GM12892 (cell line): ENCODE measurements around the gene CCDC167.
A peak's percentile ranks its signal among the peaks of the same experiment; 100 is the strongest.

Experiments
- DNase-seq: peaks from one replicate; pipeline ENCODE4 v3.0.0; 2011; ENCODE audit not compliant: insufficient read length
- FAIRE-seq: peaks from 2 replicates; lab custom pipeline; 2011; peaks lifted over from hg19 to GRCh38; lab: Jason Lieb, UNC
- POLR2A ChIP-seq: IDR thresholded peaks from 2 replicates; pipeline ENCODE4 v1.6.1; 2011; ENCODE audit warnings: low read depth, low read length, control low read depth
- POLR2AphosphoS5 ChIP-seq: IDR thresholded peaks from 2 replicates; pipeline ENCODE4 v1.6.1; 2011; ENCODE audit warnings: low read depth, low read length, control low read depth
- TAF1 ChIP-seq: IDR thresholded peaks from 2 replicates; pipeline ENCODE4 v1.6.1; 2011; ENCODE audit warnings: low read depth, mild to moderate bottlenecking, control low read depth, low read length, borderline replicate concordance

Gene CCDC167

GRCh38 chr6:37489697-37490336 is 9.9 kb downstream of the CCDC167 start:
- no peak for DNase-seq
- no peak for FAIRE-seq
- no peak for TF ChIP-seq POLR2A
- no peak for TF ChIP-seq POLR2AphosphoS5
- no peak for TF ChIP-seq TAF1

GRCh38 chr6:37488476-37488875 is 11.2 kb downstream of the CCDC167 start:
- DNase-seq (no peak), FAIRE-seq (no peak)
- TF ChIP-seq POLR2AphosphoS5 (no peak), POLR2A (no peak), TAF1 (no peak)

- FAIRE-seq, result peak; percentile 27
- TF ChIP-seq POLR2AphosphoS5 (no peak), POLR2A (no peak), TAF1 (no peak)
- DNase-seq, result no peak
Measured at GRCh38 chr6:37487591-37488380, 11.9 kb downstream of the CCDC167 start.

DNA sequence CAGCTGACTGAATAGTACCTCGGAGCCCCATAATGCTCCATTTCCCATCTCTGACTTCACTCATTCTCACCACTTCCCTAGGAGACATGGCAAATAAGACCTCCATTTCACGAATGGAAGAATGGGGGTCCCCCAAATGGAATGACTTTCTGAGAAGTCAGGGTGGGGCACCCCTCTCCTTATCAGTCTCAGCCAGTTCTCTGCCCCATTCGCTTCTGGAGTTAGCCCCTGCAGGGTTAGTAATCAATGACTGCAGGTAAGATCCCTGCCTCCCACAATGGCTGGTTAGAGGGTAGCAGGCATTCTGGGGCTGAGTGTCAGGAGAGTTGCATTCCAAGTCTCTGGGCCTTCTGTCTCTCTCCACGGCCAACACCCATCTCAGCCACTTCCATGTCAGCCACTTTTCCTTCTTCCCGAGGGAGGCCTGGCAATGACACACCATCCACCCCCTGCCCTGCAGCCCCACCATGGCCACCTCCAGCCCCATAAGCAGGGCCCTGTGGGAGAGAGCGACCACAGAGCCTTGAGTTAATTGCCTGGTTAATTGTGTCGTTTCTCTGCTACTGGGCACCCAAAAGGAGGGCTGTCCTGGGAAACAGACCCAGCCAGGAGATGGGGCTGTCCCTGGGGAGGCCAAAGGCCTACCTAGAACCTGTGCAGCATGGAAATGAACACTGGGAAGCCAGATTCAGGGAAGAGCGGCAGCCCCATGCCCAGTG is 13.4 kb downstream of the CCDC167 start:
- DNase-seq, result no peak
- no peak for FAIRE-seq
- TF ChIP-seq POLR2A (no peak), POLR2AphosphoS5 (no peak), TAF1 (no peak)

- TF ChIP-seq POLR2AphosphoS5 (no peak), POLR2A (no peak), TAF1 (no peak)
- DNase-seq (no peak), FAIRE-seq (no peak)
Measured at GRCh38 chr6:37485291-37485702, 14.4 kb downstream of the CCDC167 start.

GRCh38 chr6:37484786-37485170 is 14.9 kb downstream of the CCDC167 start:
- FAIRE-seq, result no peak

DNA sequence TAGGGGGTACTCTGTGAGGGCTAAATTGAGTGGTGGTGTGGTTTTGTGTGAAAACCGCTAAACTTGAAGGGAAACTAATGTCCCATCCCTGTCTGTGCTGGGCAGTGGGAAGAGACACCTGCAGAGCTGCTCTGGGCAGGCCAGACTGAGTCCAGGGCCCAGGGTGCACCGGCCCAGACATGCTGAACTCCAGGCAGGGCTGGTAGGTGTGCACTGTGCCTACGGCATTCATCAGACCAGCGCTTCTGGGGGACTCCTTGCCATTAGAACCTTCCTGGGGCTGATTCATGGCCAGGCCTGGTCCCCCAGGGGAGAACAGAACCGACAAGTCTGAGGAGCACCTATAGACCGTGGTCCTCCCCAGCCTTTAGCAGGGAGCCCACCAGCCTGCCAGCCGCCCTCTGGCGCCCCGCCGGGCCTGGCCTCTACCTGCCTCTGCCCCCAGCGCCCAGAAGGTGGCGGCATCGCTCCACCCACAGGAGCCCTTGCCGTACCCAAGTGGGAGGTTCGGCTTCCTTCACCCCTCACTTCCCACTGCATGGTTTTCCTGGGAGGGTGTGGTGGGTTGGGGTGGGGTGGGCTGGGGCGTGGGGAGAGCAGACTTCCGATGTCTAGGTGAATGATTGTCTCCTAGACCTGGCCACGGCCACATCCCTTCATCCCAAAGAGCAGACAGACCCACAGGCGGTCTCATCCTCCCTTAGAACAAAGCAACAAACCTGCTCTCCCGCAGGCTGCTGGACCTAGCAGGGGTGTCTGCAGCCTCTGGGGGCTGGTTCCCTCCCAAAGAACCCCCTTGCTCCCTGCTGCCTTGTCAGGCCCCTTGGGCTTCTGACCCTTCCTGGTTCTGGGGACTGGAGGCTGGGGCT is 15.5 kb downstream of the CCDC167 start:
- FAIRE-seq, result peak; percentile 89
- DNase-seq, result peak; percentile 90

More at GRCh38 chr6:37484786-37485170, 14.9 kb downstream of the CCDC167 start:
- no peak for TF ChIP-seq POLR2AphosphoS5
- no peak for TF ChIP-seq POLR2A
- no peak for TF ChIP-seq TAF1
- no peak for DNase-seq

GRCh38 chr6:37483252-37483901 is 16.3 kb downstream of the CCDC167 start:
- DNase-seq (no peak), FAIRE-seq (no peak)
- TF ChIP-seq POLR2AphosphoS5 (no peak), TAF1 (no peak), POLR2A (no peak)

More for the DNA sequence above, 15.5 kb downstream of the CCDC167 start:
- TF ChIP-seq POLR2A, result no peak
- no peak for TF ChIP-seq POLR2AphosphoS5
- no peak for TF ChIP-seq TAF1

GRCh38 chr6:37482606-37483251 is 17.0 kb downstream of the CCDC167 start:
- no peak for DNase-seq
- TF ChIP-seq TAF1 (no peak), POLR2AphosphoS5 (no peak), POLR2A (no peak)
- FAIRE-seq, result no peak
